Activated T-cell treated with anti-CD3 and anti-CD28 coated beads, Interleukin-2, amount 50 U/mL, for 72 hours (primary cell): Measurements from ENCODE around the gene KATNIP. TPM values are rescaled to one million over a fixed set of nuclear protein-coding genes. Genes with fewer than 3 reads are reported as not detected.
A peak's percentile ranks its signal among the peaks of the same experiment; 100 is the strongest.

Experiments
- ATAC-seq, 2 donors: fragments of 150-1000 bp; cut with Tn5 transposase; replicated peaks in 1 of 2; 2 replicates each; pipeline ENCODE4 v1.10.0; 2021; ENCODE audit warnings: moderate library complexity in 2 of 2, mild to moderate bottlenecking in 1 of 2
- DNase-seq, 2 donors: peaks; one replicate each; pipeline ENCODE4 v3.0.0; 2021 to 2022; ENCODE audit warnings: mixed read lengths in 1 of 2
- H3K27ac Mint-ChIP-seq: one replicate; pipeline ENCODE4 v1.8.0; 2022; ENCODE audit warnings: mild to moderate bottlenecking, moderate library complexity, mixed read lengths
- H3K27me3 Mint-ChIP-seq: one replicate; pipeline ENCODE4 v1.8.0; 2022; ENCODE audit warnings: low read depth, mixed read lengths
- H3K36me3 Mint-ChIP-seq, 2 donors: one replicate each; pipeline ENCODE4 v1.8.0; 2022; ENCODE audit warnings: mixed read lengths in 2 of 2, mild to moderate bottlenecking in 1 of 2; ENCODE audit not compliant: insufficient read depth in 2 of 2
- H3K4me1 Mint-ChIP-seq: one replicate; pipeline ENCODE4 v1.8.0; 2022; ENCODE audit warnings: low read depth, mixed read lengths
- H3K4me3 Mint-ChIP-seq, 2 donors: one replicate each; pipeline ENCODE4 v1.8.0; 2022; ENCODE audit warnings: mild to moderate bottlenecking in 2 of 2, mixed read lengths in 2 of 2, moderate library complexity in 2 of 2
- H3K9me3 Mint-ChIP-seq, 2 donors: one replicate each; pipeline ENCODE4 v1.8.0; 2022; ENCODE audit warnings: mixed read lengths in 2 of 2
- total RNA-seq, 2 donors: library from RNA; stranded (reverse); gene quantifications; one replicate each; pipeline ENCODE4 v1.2.3, GENCODE V29; 2022

The KATNIP gene
- total RNA-seq, 2 donors from 2014 or later, result 14.8 to 15.1 TPM

DNA sequence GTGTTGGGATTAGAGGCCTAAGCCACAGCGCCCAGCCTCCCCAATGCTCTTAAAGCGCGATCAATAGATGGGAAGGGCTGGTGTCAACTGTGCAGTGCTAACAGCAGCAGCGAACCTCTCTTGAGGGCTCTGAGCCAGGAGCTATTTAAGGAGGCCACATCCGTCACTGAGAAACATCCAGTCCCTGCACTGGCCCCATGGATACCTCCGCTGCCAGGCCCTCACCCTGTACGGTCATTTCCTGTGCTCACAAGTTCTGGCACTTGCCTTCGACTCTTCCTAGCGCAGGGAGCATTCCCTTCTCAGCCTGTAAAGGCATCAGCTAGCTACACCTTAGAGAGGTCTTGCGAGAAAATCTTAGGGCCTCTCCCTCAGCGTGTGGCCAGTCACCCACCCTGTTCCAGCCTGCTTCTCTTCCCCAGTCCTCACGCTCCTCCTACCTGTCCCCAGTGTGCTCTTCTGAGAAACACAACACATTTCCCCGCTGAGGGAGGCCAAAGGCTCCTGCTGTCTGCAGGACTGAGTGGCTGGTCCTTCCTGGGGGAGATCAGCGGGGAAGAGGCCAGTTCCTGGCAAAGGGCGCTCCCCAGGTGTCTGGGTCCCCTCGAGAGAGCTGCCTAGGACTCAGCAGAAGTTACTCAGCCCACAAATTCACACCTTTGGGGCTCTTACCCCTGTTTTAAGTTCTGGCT is 28.8 kb upstream of the KATNIP start:
- Mint-ChIP-seq H3K36me3 (peaks cover 0 to 6% of the 10 kb centered on the region in 2 donors), H3K27ac (no peak overlapping the region), H3K4me1 (no peaks in the 10 kb centered on the region), H3K4me3 (no peak overlapping the region), H3K27me3 (no peaks in the 10 kb centered on the region), H3K9me3 (no peaks in the 10 kb centered on the region)
- DNase-seq, result no peak
- ATAC-seq, result no peak

- DNase-seq, result no peak
- no peaks in the 10 kb centered on the region for H3K4me1 Mint-ChIP-seq
- peaks cover 3 to 5% of the 10 kb centered on the region in 2 donors for H3K36me3 Mint-ChIP-seq
- no peaks in the 10 kb centered on the region for H3K9me3 Mint-ChIP-seq
- no peak overlapping the region for H3K27ac Mint-ChIP-seq
- no peak for ATAC-seq
- no peaks in the 10 kb centered on the region for H3K27me3 Mint-ChIP-seq
- no peak overlapping the region for H3K4me3 Mint-ChIP-seq
These were observed 27.7 kb upstream of the KATNIP start for GRCh38 chr16:27522173-27522707.

DNA sequence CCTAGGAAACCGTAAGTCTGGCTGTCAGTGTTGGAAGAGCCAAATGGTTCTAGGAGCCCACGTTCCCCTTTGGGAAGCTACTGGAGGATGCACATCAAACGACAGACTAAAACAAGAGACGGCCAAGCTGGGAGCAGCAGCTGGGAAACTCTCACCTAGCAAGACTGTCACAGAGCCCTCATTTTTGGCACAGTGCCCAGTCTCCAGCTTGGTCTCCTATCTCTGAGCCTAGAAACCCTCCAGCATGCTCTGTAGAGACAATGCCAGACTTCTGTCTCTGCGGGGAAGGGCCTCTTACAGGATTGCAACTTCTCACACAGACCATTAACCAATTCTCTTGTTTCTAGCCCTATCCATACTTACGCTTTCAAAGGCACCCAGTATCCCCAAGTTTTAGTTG is 23.8 kb upstream of the KATNIP start:
- Mint-ChIP-seq H3K27me3 (no peaks in the 10 kb centered on the region), H3K27ac (no peak overlapping the region), H3K4me3 (no peak overlapping the region), H3K9me3 (no peaks in the 10 kb centered on the region), H3K4me1 (peaks cover under 1% of the 10 kb centered on the region), H3K36me3 (peaks cover 7 to 13% of the 10 kb centered on the region in 2 donors)
- no peak for ATAC-seq
- DNase-seq, result no peak

DNA sequence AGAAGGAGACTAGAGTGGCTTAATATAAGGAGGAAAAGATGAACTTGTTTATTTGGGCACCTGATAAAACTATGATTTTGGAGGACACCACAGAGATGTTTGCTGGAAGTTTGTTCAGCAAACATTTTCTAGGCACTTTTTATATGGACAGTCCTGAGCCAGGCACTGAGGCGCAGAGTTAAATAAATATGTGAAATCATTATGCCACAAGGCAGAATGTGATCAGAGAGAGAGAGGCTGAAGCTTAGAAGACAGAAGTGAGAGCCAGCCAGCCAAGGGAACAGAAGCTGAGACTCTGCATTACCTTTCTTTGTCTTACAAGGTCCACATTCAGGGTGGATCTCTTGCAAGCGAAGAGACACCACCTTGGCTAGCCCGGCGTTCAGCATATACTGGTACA is 21.6 kb upstream of the KATNIP start:
- Mint-ChIP-seq H3K36me3 (peaks cover 7 to 23% of the 10 kb centered on the region in 2 donors), H3K9me3 (no peaks in the 10 kb centered on the region), H3K27me3 (no peaks in the 10 kb centered on the region), H3K4me3 (no peak overlapping the region), H3K27ac (no peak overlapping the region), H3K4me1 (peaks cover 9% of the 10 kb centered on the region)
- ATAC-seq (no peak), DNase-seq (no peak)

GRCh38 chr16:27529962-27530361 is 20.0 kb upstream of the KATNIP start:
- peaks cover 9% of the 10 kb centered on the region for H3K4me1 Mint-ChIP-seq
- ATAC-seq (no peak), DNase-seq (no peak)
- H3K9me3 Mint-ChIP-seq, result no peaks in the 10 kb centered on the region
- H3K27ac Mint-ChIP-seq, result no peak overlapping the region
- peaks cover 7 to 29% of the 10 kb centered on the region in 2 donors for H3K36me3 Mint-ChIP-seq
- H3K27me3 Mint-ChIP-seq, result no peaks in the 10 kb centered on the region
- no peak overlapping the region for H3K4me3 Mint-ChIP-seq

GRCh38 chr16:27531186-27531585 is 18.8 kb upstream of the KATNIP start:
- Mint-ChIP-seq H3K4me3 (no peak overlapping the region), H3K9me3 (no peaks in the 10 kb centered on the region), H3K27me3 (no peaks in the 10 kb centered on the region), H3K4me1 (peaks cover 9% of the 10 kb centered on the region), H3K27ac (no peak overlapping the region), H3K36me3 (peaks cover 7 to 32% of the 10 kb centered on the region in 2 donors)
- ATAC-seq, result no peak
- no peak for DNase-seq

DNA sequence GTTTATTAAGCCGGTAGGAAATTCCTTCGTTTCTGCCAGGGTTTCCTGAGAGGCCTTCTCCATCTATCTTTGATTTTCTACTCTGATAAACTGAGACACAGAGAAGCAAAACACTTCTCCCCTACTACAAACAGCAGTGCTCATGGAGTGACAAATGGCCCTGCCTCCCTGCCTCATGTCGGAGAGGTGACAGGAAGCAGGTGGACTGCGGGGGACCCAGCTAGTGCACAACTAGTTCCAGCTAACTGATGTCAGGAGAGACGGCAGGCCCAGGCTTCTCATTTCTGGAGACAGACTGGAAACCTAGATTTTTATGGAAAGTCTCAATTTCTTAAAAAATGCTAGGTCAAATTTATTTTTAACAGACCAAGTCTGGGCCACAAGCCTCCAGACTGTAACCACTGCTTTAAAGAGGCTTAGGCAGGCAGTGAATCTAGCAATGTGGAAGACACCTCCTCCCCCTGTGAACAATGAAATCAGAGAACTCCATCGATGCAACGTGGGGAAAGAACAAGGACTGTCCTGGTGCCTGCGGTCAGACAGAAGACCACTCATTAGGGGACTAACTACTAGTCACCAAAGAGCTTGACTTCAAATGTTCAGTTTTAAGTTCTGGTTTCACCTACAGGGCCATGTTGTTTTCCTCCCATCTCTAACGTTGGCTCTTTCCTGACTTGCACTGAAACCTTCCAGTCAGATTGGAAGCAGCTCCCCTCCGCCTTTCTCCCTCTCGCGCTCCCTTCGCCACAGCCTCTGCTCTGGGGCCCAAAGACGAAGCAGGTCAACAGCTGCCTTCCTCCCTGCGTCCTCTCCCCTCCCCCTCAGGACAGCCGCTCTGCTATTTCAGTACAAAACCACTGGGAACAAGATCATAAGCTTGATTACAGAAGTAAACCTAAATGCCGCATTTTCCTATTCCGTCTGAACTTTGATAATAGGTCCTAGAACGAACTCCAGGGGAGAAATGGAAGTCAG is 17.8 kb upstream of the KATNIP start:
- no peak for DNase-seq
- ATAC-seq, result no peak
- peaks cover 9% of the 10 kb centered on the region for H3K4me1 Mint-ChIP-seq
- no peaks in the 10 kb centered on the region for H3K9me3 Mint-ChIP-seq
- H3K27ac Mint-ChIP-seq, result peak overlapping the region; percentile 11
- H3K4me3 Mint-ChIP-seq, result no peak overlapping the region
- H3K36me3 Mint-ChIP-seq, result peaks cover 3 to 33% of the 10 kb centered on the region in 2 donors
- H3K27me3 Mint-ChIP-seq, result no peaks in the 10 kb centered on the region

DNA sequence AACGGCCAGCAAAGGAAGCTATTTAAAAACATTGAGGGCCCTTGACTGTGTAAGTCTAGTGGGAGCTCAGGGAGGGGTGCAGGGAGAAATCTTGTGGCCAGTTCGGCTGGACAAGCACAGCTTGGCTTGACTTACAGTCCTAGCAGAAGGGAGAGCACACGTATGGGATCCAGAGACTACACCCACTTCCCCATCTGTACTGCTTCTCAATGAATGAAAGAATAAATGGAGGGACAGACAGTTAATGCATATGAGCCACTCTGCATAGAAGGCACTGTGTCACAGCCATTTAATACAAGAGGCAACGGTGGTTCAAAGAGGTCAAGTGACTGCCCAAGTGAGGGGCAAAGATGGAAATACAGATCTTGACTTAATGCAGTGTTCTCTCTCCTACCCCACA is 15.7 kb upstream of the KATNIP start:
- Mint-ChIP-seq H3K27ac (no peak overlapping the region), H3K4me3 (no peak overlapping the region), H3K36me3 (peaks cover 0 to 29% of the 10 kb centered on the region in 2 donors), H3K9me3 (no peaks in the 10 kb centered on the region), H3K4me1 (peaks cover 9% of the 10 kb centered on the region), H3K27me3 (no peaks in the 10 kb centered on the region)
- no peak for DNase-seq
- ATAC-seq, result no peak

- Mint-ChIP-seq H3K36me3 (peaks cover 8 to 35% of the 10 kb centered on the region in 2 donors), H3K9me3 (peaks cover 0 to 2% of the 10 kb centered on the region in 2 donors), H3K27me3 (no peaks in the 10 kb centered on the region), H3K27ac (no peak overlapping the region), H3K4me1 (peaks cover under 1% of the 10 kb centered on the region), H3K4me3 (no peak overlapping the region)
- ATAC-seq (no peak), DNase-seq (no peak)
These were observed 11.4 kb upstream of the KATNIP start for GRCh38 chr16:27538528-27538927.

- no peaks in the 10 kb centered on the region for H3K27me3 Mint-ChIP-seq
- peak in 1 of 2 donors; percentile 47 for ATAC-seq
- H3K4me1 Mint-ChIP-seq, result peaks cover 6% of the 10 kb centered on the region
- no peak overlapping the region for H3K4me3 Mint-ChIP-seq
- H3K36me3 Mint-ChIP-seq, result peaks cover 11 to 37% of the 10 kb centered on the region in 2 donors
- peaks cover 0 to 2% of the 10 kb centered on the region in 2 donors for H3K9me3 Mint-ChIP-seq
- DNase-seq, result no peak
- peak overlapping the region; percentile 43 for H3K27ac Mint-ChIP-seq
These were observed 10.8 kb upstream of the KATNIP start for GRCh38 chr16:27539120-27539519.

- Mint-ChIP-seq H3K36me3 (peaks cover 14 to 42% of the 10 kb centered on the region in 2 donors), H3K27me3 (no peaks in the 10 kb centered on the region), H3K4me3 (no peak overlapping the region), H3K27ac (no peak overlapping the region), H3K9me3 (peaks cover 0 to 2% of the 10 kb centered on the region in 2 donors), H3K4me1 (peaks cover 10% of the 10 kb centered on the region)
- no peak for ATAC-seq
- no peak for DNase-seq
These were observed 10.3 kb upstream of the KATNIP start for GRCh38 chr16:27539636-27540035.

- peaks cover 0 to 2% of the 10 kb centered on the region in 2 donors for H3K9me3 Mint-ChIP-seq
- no peak overlapping the region for H3K27ac Mint-ChIP-seq
- H3K4me1 Mint-ChIP-seq, result peaks cover 32% of the 10 kb centered on the region
- DNase-seq (no peak), ATAC-seq (no peak)
- H3K4me3 Mint-ChIP-seq, result no peak overlapping the region
- H3K36me3 Mint-ChIP-seq, result peaks cover 14 to 38% of the 10 kb centered on the region in 2 donors
- H3K27me3 Mint-ChIP-seq, result no peaks in the 10 kb centered on the region
These were observed 6.1 kb upstream of the KATNIP start for GRCh38 chr16:27543801-27544200.

DNA sequence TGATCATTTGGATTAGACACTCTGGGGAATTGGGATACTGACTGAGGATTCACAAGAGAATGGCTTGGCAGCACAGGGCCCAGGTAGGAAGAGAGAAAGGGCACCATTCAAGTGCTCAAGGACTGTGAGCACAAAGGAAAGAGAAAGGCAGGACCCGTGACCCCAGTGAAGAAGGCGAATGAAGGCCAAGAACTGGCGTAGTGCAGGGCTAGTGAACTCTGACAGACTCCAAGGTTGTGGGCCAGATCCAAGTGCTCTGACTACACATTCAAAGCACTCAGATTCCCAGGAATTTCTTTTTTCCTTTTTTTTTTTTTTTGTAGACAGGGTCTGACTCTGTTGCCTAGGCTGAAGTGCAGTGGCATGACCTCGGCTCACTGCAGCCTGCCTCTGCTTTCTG is 5.3 kb upstream of the KATNIP start:
- H3K9me3 Mint-ChIP-seq, result peaks cover 0 to 2% of the 10 kb centered on the region in 2 donors
- no peak overlapping the region for H3K27ac Mint-ChIP-seq
- no peaks in the 10 kb centered on the region for H3K27me3 Mint-ChIP-seq
- H3K4me3 Mint-ChIP-seq, result no peak overlapping the region
- DNase-seq (no peak), ATAC-seq (no peak)
- peaks cover 13 to 34% of the 10 kb centered on the region in 2 donors for H3K36me3 Mint-ChIP-seq
- H3K4me1 Mint-ChIP-seq, result peaks cover 39% of the 10 kb centered on the region
